Right renal cortex interstitium (tissue), 3 donors: ENCODE measurements around the gene CIT. TPM values are rescaled to one million over a fixed set of nuclear protein-coding genes. Genes with fewer than 3 reads are reported as not detected.
"Not testable (repeated sequence)": the region's sequence is repeated elsewhere in the genome, so short reads cannot be mapped to it uniquely, and the experiment has no call there.

Experiments
- DNase-seq, 3 donors: peaks; one replicate each; pipeline ENCODE4 v3.0.0-alpha.2; 2013; ENCODE audit warnings: low read depth in 3 of 3, low spot score in 2 of 3
- polyA plus RNA-seq, 3 donors: library from polyadenylated mRNA; unstranded; fragments of 120-200 nt; gene quantifications; one replicate each; pipeline ENCODE4 v1.2.1, GENCODE V29; 2013; ENCODE audit not compliant: insufficient read length in 3 of 3

The CIT gene
- polyA plus RNA-seq, 3 donors, result 15.0 to 17.5 (median 15.1) TPM

- DNase-seq, result no peak
Measured at GRCh38 chr12:119710374-119710964, 166.7 kb downstream of the CIT start.

DNA sequence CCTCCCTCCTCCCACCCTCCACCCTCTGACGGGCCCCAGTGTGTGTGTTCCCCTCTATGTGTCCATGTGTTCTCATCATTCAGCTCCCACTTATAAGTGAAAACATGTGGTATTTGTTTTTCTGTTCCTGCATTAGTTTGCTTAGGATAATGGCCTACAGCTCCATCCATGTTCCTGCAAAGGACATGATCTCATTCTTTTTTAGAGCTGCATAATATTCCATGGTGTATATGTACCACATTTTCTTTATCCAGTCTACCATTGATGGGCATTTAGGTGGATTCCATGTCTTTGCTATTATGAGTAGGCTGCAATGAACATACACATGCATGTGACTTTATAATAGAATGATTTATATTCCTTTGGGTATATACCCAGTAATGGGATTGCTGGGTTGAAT, 170.7 kb downstream of the CIT start:
- not testable (repeated sequence) for DNase-seq

GRCh38 chr12:119705182-119705581, 171.9 kb downstream of the CIT start:
- no peak for DNase-seq

DNA sequence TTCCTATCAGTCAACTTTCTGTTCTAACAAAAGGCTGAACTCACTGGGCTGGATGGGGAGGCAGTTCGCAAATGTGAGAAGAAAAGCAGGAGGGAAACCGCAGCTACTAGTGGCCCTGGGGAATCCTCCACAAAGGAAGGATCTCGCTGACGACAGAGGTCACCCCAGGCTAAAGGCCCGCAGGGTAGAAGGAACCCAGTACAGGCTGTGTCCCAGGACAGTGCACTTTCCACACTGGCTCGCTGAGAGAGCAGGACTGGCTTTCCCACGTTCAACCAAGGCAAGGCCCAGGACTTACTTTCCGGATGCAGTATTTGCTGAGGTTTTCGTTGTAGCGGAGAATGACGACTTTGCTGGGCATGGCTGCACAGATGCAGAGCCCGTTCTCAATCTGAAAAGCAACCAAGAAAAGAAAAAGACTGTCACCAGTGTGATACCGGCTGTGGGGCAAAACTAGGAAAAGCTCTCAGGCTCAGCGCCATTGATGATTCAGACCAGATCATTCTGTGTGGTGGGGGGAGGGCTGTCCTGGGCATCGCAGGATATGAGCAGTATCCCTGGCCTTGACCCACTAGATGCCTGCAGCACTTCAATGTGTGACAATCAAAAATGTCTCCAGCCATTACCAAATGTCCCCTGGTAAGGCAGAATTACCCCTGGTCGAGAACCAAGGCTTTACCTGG, 172.9 kb downstream of the CIT start:
- no peak for DNase-seq

- DNase-seq, result no peak
Measured at GRCh38 chr12:119700078-119700477, 177.0 kb downstream of the CIT start.

DNA sequence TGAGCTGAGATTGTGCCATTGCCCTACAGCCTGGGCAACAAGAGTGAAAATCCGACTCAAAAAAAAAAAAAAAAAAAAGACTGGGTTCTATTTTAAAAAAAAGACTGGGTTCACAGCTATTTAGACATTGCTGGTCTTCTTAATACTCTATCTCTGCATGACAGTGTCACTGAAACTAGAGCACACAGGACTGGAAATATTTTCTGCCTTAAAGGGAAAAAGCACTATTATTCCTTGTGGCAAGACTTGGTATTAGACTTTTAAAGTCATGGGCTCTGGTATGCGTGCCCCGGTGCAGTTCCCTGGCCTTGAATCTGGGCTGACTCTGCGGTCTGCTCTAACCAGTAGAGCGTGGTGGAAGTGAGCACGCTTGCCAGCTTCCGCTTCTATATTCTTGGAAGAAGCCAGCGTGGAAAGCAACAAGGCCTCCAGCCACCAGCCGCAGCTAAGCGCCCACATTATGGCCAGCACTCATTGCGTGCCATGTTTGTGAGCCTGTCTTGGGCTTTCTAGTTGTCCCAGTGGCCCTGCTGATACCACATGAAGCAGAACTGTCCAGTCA, 177.8 kb downstream of the CIT start:
- DNase-seq, result no peak

DNA sequence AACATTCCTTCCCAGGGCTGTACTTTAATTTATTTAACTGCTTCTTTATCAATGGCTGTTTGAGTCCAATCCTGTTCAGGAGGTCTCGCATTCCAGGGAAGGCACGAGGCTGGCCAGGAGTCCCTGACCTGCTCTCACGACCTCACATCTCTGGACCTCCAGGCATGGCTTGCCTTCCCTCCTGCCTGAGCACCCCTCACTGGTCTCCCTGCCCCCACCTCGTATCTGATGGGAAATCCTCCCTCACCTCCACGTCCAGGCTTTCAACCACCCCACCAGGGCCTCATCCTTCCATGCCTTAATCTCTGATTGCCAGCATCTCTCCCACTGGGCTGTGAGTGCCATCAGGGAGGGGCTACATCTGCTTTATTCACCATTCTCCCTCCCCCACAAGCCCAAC, 180.2 kb downstream of the CIT start:
- DNase-seq, result no peak

- DNase-seq, result no peak
Measured at GRCh38 chr12:119695034-119695433, 182.1 kb downstream of the CIT start.

GRCh38 chr12:119694111-119694510, 183.0 kb downstream of the CIT start:
- DNase-seq, result no peak

- no peak for DNase-seq
Measured at GRCh38 chr12:119693511-119693910, 183.6 kb downstream of the CIT start.

GRCh38 chr12:119692997-119693396, 184.1 kb downstream of the CIT start:
- no peak for DNase-seq

GRCh38 chr12:119692410-119692809, 184.7 kb downstream of the CIT start:
- DNase-seq, result no peak

DNA sequence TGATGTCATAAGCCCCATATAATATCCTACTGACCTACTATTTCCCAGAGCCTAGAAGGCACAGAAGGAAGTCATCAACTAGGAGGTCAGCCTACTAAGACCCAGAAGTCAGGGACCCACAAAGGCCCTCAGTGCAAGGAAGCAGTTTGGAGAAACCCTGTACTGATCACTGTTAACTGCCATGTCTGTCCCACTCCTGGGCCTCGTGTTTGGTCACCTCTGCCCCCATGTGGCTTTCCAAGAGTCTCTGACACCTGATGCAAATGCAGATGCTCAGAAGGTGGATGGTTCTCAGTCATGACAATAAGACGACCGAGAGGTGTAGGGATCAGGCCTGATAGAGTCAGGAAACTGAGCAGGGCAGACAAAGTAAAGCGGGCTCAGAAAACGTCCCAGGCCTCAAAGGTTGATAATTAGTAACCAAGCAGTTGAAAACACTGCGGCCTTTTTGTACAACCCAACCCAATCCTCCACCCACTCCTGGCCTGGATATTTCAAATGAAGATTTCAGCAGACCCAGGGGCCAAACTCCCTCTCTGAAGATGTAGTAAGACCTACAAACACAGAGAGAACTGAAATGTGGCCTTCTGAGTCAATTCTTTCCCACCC, 185.8 kb downstream of the CIT start:
- no peak for DNase-seq

DNA sequence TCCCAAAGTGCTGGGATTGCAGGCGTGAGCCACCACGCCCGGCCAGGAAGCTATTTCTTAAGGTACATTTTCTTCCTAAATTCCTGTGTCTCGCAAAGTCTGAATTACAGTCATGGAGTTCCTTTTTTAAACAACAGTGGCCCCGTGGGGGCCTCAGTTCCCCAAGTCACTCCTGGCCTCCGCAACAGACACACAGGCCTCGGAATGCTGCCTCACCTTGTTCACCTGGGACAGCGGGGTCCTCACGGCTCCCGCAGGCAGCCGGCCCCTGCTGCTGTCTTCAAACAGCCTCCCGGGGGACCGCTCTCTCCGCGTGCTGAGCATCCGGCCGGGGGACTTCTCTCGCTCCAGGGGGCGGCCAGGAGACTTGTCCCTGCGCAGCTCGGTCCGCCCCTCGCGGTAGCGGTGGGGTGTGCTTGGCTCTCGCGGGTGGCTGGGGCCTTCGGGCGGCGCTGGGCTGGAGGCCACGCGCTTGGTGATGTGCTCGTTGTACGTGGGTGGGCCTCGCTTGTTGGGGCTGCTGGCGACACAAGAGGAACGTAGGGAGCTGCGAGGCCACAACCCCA, 187.1 kb downstream of the CIT start:
- DNase-seq, result no peak

GRCh38 chr12:119687879-119688278, 189.2 kb downstream of the CIT start:
- no peak for DNase-seq

DNA sequence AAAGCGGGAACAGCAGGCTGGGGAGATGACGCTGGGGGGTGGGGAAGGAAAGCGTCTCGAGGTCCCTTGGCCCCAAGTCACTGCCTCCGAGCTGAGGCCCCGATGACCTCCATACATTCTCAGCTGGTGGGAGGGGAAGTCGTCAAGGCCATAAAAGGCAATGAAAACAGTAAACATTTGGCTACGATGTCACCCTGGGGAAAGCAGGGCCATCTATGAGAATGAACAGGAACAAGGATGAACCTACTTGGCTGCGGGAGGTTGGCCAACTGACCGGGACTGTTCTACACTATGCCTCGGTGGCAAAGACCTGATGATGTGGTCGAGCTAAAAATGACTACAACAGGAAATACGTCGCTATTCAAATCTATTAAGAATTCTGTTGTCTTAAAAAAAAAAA, 189.7 kb downstream of the CIT start:
- DNase-seq, result no peak

GRCh38 chr12:119686776-119687175, 190.3 kb downstream of the CIT start:
- DNase-seq, result no peak

DNA sequence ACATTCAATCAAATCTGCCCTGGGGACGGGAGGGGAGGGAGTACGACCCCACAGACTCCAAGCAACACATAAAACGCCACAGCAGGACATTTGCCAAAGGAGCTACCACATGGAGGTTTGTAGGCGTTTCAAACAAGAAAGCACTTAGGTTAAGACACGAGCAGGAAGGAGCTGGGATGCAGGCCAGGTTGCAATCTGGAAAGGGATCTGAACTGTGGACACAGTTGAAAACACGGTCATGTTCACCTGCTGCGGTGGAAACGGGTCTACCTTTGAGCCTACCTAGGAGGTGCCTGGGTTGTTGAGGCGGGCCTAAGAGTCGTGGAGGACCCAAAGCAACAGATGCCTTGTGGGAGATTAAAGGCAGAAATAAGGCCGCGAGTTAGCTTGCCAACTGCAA, 190.8 kb downstream of the CIT start:
- DNase-seq, result no peak

GRCh38 chr12:119685375-119685774, 191.7 kb downstream of the CIT start:
- DNase-seq, result no peak

GRCh38 chr12:119684711-119685369, 192.3 kb downstream of the CIT start:
- DNase-seq, result no peak

- no peak for DNase-seq
Measured at GRCh38 chr12:119683816-119684215, 193.3 kb downstream of the CIT start.
